Psoas muscle (tissue), 8 donors: ENCODE measurements around the gene UBAC2. TPM values are rescaled to one million over a fixed set of nuclear protein-coding genes. Genes with fewer than 3 reads are reported as not detected.

Source experiments
- ATAC-seq, 4 donors: fragments of 200-7000 bp; cut with Tn5 transposase; one replicate each; pipeline ENCODE4 v1.9.1; 2020; ENCODE audit warnings: moderate library complexity in 3 of 4, mild to moderate bottlenecking in 2 of 4
- DNase-seq, 2 donors: peaks; one replicate each; pipeline ENCODE4 v3.0.0-alpha.2; 2020
- H3K27ac ChIP-seq: fragments of 200-600 bp; one replicate; pipeline ENCODE4 v1.8.0; 2022
- H3K27me3 ChIP-seq, 3 donors: fragments of 200-600 bp in 1 of 3; one replicate each; pipeline versions ENCODE4 v1.6.1 to v1.8.0; 2013 to 2022; ENCODE audit warnings: low read length in 2 of 3, mild to moderate bottlenecking in 2 of 3, moderate library complexity in 1 of 3; ENCODE audit not compliant: insufficient read depth in 3 of 3
- H3K36me3 ChIP-seq, 2 donors: fragments of 200-600 bp in 1 of 2; one replicate each; pipeline versions ENCODE4 v1.6.1 to v1.8.0; 2013 to 2022; ENCODE audit warnings: low read depth in 1 of 2, mild to moderate bottlenecking in 1 of 2, moderate library complexity in 1 of 2; ENCODE audit not compliant: insufficient read depth in 1 of 2
- H3K4me1 ChIP-seq: fragments of 200-600 bp; one replicate; pipeline ENCODE4 v1.8.0; 2022
- H3K4me3 ChIP-seq: fragments of 200-600 bp; one replicate; pipeline ENCODE4 v1.8.0; 2022; ENCODE audit warnings: mild to moderate bottlenecking
- H3K9me3 ChIP-seq: fragments of 200-600 bp; one replicate; pipeline ENCODE4 v1.8.0; 2022
- WGBS, 3 donors: extraction: QIAGEN DNeasy Blood & Tissue Kit; methylation state at CpG; one replicate each; pipeline versions ENCODE4 v1.1.6 to v1.1.7; 2013; 5-methylcytosine and 5-hydroxymethylcytosine counted together
- intact Hi-C, 2 donors: fragments of 100-400 bp; cut with DNase I; formaldehyde crosslinking; loops; one replicate each; pipeline versions ENCODE4 v1.11.0 to v1.14.2; 2022
- polyA plus RNA-seq, 3 donors: library from polyadenylated mRNA; stranded (reverse); fragments of 200-250 nt; gene quantifications; one replicate each; pipeline ENCODE4 v1.2.3, GENCODE V29; 2013
- total RNA-seq, 4 donors: library from RNA; stranded (reverse); fragmentation: NEBNext Ultra II Directional in 2 of 4; extraction: Animal tissue kit (Norgen Biotek cat#: 25700) in 2 of 4; gene quantifications; one replicate each; pipeline versions ENCODE4 v1.2.1 to v1.2.4, GENCODE V29; 2021 to 2023
- TF ChIP-seq, protein P1 (sequence below): fragments of 200-600 bp; IDR thresholded peaks from one replicate; pipeline ENCODE4 v1.8.0; 2022; ENCODE audit warnings: antibody characterized with exemption
- donor health status: healthy with polysubstance abuse.
- donor health status: DM: no; HTN: no; CAD: no; lungs with moderate emphysema.
- donor health status: Bipolar disorder and iron deficiency.
- donor health status: healthy.
- donor health status: DM: yes; HTN: yes; CAD: no.
- donor health status: DM: no; HTN: no; CAD: no.
- donor health status: DM: no; HTN: no; CAD: no.
- donor health status: DM: yes; HTN: yes; CAD: no.

The UBAC2 gene
- total and polyA plus RNA-seq, 7 donors = 54.1 to 97.1 (median 71.7) TPM

DNA sequence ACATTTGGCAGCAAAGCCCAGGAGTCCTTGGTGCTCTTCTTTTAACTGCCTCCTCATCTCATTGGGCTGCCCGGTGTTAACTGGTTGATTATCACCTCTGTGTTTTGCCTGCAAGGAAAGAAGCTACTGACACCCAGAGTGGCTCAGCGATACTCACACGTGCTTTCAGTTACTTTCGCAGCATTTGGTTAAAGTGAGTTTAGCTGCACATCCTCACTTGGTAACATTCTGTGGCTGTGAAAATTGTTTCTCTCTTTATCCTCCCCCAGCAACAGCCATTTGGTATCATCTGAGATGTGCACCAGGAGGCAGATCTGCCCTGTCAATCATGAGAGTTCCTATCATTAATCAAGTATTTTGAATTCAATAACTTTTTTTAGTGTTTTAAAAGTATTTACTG is 151.1 kb downstream of the UBAC2 start:
- 77 to 85% (median 79%) methylated on average over 4 of the region's 4 CpGs for WGBS, 3 donors
- Histone ChIP-seq H3K9me3 (no peaks in the 10 kb centered on the region), H3K27ac (no peak overlapping the region), H3K4me1 (no peaks in the 10 kb centered on the region), H3K36me3 (peaks cover 0 to 72% of the 10 kb centered on the region in 2 donors), H3K4me3 (no peak overlapping the region), H3K27me3 (no peaks in the 10 kb centered on the region)
- DNase-seq = no peak
- intact Hi-C loops = no loop called here
- ATAC-seq = no peak
- TF ChIP-seq, protein P1, sequence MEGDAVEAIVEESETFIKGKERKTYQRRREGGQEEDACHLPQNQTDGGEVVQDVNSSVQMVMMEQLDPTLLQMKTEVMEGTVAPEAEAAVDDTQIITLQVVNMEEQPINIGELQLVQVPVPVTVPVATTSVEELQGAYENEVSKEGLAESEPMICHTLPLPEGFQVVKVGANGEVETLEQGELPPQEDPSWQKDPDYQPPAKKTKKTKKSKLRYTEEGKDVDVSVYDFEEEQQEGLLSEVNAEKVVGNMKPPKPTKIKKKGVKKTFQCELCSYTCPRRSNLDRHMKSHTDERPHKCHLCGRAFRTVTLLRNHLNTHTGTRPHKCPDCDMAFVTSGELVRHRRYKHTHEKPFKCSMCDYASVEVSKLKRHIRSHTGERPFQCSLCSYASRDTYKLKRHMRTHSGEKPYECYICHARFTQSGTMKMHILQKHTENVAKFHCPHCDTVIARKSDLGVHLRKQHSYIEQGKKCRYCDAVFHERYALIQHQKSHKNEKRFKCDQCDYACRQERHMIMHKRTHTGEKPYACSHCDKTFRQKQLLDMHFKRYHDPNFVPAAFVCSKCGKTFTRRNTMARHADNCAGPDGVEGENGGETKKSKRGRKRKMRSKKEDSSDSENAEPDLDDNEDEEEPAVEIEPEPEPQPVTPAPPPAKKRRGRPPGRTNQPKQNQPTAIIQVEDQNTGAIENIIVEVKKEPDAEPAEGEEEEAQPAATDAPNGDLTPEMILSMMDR = no peak

DNA sequence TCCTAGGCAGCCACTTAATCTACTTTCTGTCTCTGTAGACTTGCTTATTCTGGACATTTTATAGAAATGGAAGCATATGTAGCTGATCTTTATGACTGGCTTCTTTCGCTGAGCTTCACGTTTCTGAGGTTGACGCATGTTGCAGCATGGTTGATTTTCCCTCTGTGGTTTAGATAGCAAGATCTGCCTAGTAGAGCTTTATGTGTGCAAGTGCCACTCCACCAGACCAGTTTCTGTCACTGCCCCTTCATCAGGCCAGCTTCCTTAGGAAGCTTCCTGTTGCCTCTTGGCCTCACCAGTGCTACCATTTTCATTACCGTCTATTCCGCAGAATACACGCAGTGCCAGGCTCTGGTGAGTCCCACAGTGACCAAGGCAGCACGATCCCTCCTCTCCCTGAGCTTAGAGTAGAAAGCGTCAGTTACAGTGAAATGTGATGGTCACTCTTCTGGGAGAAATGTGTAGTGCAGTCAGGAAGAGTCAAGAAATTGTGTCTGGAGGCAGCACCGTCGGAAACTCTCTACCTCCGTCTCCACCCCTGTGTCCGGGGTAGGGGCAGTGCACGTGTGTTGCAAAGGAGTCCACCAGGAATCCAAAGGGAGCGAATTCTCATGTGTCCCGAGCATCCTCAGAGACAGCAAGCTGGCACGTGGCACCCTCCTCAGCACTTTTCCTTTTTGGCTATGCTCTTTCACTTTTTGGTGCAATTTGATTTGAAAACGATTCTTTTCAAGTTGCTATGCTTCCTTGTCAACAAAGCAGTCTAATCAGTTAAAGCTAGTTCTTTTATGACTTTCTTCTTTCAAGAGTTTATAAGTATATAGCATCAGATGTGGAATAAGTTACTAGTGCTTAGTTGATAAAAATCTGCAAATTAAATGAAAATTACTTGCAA is 151.9 kb downstream of the UBAC2 start:
- Histone ChIP-seq H3K9me3 (no peaks in the 10 kb centered on the region), H3K4me3 (no peak overlapping the region), H3K4me1 (no peaks in the 10 kb centered on the region), H3K36me3 (peaks cover 0 to 77% of the 10 kb centered on the region in 2 donors), H3K27me3 (no peaks in the 10 kb centered on the region), H3K27ac (no peak overlapping the region)
- ATAC-seq (no peak), DNase-seq (no peak)
- intact Hi-C loops = no loop called here
- 90 to 94% (median 94%) methylated on average over 17 of the region's 17 CpGs for WGBS, 3 donors
- TF ChIP-seq, protein P1 = no peak

DNA sequence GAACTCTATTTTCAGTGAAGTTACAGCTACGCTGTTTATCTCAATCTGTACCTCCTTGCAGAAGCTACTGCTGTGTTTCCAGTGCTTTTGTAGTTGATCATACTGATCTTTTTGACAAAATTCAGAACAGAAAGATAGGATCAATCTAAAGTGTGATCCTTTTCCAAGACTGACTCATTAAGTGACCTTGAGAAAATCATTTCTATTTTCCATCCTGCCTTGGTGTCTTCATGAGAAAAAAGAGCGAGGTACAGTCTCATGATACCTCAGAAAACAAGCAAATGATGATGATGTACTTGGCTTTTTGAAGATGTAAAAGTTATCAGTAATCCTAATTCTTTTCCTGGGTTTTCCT is 152.6 kb downstream of the UBAC2 start:
- H3K36me3 ChIP-seq = peaks cover 0 to 77% of the 10 kb centered on the region in 2 donors
- 74 to 98% (median 97%) methylated on average over 2 of the region's 2 CpGs for WGBS, 3 donors
- no peaks in the 10 kb centered on the region for H3K4me1 ChIP-seq
- intact Hi-C loops = no loop called here
- ATAC-seq (no peak), DNase-seq (no peak)
- H3K27ac ChIP-seq = no peak overlapping the region
- H3K4me3 ChIP-seq = no peak overlapping the region
- H3K27me3 ChIP-seq = no peaks in the 10 kb centered on the region
- TF ChIP-seq, protein P1 = no peak
- H3K9me3 ChIP-seq = no peaks in the 10 kb centered on the region

DNA sequence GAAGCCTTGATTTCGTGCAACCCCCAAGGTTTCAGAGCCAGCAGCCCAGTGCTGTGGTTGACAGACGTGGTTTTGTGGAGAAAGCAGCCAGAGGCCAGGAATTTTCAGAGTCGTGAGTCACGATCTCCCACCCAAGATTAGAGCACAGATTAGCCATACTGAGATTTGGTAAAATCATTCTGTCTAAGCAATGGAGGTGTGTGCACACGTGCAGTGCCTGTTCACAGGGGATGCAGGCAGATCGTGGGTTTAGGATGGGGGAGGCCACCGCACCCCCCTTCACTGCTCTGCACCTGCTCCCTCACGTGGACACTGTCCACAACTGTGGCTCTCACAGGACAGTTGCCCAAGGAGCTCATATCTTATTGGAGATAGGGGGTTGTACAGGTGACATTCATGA is 153.2 kb downstream of the UBAC2 start:
- H3K27ac ChIP-seq = no peak overlapping the region
- 79 to 87% (median 81%) methylated on average over 8 of the region's 8 CpGs for WGBS, 3 donors

More for the DNA sequence above, 153.2 kb downstream of the UBAC2 start:
- no peaks in the 10 kb centered on the region for H3K27me3 ChIP-seq
- ATAC-seq (no peak), DNase-seq (no peak)
- peaks cover 0 to 77% of the 10 kb centered on the region in 2 donors for H3K36me3 ChIP-seq
- TF ChIP-seq, protein P1 = no peak
- H3K4me1 ChIP-seq = no peaks in the 10 kb centered on the region
- H3K4me3 ChIP-seq = no peak overlapping the region
- no peaks in the 10 kb centered on the region for H3K9me3 ChIP-seq
- intact Hi-C loops = no loop called here
